Stimulated activated CD4-positive, alpha-beta T cell treated with anti-CD3 and anti-CD28 coated beads, Interleukin-12 subunit alpha, Interleukin-12 subunit beta, amount 100 ng/mL, for 48 hours (primary cell): ENCODE results near the gene NAP1L4.
"Not testable (repeated sequence)": the region's sequence is repeated elsewhere in the genome, so short reads cannot be mapped to it uniquely, and the experiment has no call there.

Experiments
- DNase-seq, 3 donors: peaks; one replicate each; pipeline ENCODE4 v3.0.0-alpha.2; 2020; ENCODE audit warnings: low read depth in 2 of 3, low spot score in 1 of 3

Gene NAP1L4

DNA sequence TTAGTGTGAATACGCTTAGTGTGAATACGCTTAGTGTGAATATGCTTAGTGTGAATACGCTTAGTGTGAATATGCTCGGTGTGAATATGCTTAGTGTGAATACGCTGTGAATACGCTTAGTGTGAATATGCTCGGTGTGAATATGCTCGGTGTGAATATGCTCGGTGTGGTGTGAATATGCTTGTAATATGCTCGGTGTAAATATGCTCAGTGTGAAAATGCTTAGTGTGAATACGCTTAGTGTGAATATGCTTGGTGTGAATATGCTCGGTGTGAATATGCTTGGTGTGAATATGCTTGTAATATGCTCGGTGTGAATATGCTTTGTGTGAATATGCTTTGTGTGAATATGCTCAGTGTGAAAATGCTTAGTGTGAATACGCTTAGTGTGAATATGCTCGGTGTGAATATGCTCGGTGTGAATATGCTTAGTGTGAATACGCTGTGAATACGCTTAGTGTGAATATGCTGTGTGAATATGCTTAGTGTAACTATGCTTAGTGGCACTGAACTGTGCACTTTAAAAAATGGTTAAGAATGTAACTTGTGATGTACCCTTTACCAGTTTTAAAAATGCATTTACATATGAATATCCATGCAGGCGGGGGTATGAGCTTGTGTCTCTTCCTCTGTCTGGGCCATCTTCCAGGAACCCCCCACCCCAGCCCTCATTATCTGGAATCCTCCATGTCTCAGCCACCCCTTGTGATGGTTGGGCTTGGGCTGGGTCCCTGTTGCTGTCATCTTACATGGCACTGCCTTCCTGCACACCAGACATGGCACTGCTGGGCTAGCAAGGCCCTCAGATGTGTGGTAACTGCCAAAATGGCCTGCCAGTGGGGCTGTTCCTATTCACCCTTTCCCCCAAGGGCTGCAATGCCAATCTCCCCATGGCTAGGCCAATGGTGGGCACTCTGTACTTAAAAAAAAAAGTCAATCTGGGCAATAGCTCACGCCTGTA, 53.4 kb downstream of the NAP1L4 start:
- not testable (repeated sequence) for DNase-seq

DNA sequence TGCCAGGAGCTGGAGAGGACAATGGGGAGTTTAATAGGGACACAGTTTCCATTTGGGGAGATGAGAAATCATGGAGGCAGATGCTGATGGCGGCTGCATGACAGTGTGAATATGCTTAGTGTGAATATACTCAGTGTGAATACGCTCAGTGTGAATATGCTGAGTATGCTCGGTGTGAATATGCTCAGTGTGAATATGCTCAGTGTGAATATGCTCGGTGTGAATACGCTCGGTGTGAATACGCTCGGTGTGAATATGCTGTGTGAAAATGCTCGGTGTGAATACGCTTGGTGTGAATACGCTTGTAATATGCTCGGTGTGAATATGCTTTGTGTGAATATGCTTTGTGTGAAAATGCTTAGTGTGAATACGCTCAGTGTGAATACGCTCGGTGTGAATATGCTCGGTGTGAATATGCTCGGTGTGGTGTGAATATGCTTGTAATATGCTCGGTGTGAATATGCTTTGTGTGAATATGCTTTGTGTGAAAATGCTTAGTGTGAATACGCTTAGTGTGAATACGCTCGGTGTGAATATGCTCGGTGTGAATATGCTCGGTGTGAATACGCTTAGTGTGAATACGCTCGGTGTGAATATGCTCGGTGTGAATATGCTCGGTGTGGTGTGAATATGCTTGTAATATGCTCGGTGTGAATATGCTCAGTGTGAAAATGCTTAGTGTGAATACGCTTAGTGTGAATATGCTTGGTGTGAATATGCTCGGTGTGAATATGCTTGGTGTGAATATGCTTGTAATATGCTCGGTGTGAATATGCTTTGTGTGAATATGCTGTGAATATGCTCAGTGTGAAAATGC, 54.3 kb downstream of the NAP1L4 start:
- not testable (repeated sequence) for DNase-seq

DNA sequence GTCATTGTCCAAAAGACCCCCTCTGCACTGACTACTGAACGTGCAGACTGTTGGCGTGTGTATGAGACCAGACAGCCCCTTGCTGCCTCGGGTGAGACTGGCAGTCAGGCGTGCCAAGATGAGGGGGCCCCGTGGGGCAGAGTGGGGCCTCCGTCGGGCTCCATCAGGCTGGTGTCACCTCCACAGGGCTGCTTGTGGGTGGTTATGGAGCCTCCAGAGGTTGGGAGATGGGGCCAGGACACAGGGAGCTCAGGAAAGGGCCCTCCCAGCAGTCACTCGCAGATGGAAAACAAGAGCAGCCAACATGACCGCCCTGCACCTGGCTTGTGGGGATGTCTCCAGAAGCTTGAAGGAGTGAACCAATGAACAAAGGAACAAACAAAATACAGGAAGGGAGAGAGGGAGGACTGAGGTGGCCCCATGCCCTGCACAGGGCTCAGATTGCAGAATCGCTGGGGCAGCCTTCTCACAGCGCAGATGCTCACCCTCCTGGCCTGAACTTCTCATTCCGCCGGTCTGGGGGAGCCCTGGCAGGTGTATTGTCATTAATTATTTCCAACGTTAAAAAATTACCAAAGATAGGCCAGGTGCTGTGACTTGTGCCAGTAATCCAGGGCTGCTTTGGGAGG, 57.4 kb downstream of the NAP1L4 start:
- no peak for DNase-seq

DNA sequence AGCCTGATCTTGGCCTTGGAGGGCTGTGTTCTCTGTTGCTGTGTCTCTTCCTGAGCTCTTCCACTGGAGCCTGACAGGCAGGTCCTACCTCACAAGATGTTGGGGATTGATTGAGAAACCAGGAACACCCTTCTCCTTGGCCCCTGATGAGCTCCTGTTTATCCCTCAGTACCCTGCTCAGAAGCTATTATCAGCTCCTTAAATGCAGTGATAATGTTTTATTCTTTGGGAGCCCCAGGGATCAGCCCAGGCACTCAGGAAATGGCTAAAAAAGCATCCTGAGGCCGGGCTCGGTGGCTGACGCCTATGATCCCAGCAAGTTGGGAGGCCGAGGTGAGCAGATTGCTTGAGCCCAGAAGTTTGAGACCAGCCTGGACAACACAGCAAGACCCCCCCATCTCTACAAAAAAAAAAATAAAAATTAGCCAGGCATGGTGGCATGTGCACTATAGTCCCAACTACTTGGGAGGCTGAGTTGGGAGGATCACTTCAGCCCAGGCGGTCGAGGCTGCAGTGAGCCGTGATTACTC, 58.0 kb downstream of the NAP1L4 start:
- no peak for DNase-seq

DNA sequence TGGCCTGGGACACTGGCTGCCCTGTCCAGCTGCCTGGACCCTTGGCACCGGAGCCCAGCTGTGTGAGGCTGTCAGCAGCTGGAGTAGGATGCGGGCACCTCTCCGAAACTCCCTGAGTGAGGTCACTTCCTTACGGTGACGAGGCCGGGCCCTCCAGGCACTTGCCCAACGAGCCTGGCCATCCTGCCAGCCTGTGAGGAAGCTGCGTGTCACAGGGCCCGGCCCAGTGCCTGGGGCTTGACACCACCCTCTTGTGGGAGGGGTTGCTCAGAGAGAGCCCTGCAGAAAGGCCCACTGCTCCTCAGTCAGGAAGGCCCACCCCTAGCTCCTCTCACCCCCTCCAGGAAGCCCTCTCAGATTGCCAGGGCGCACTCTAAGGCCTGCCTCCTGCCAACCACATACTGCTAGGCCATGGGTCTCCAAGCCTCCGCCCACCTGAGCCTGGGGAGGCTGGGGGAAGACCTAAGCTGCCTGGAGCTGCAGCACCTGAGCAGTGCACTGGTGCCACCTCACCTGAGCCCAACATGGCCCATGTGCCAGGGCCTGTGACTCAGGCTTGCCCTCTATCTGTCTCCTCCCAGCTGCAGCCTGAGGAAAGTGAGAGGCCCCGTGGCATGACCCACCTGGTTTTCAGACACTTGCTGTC, 58.6 kb downstream of the NAP1L4 start:
- peak in 2 of 3 donors; percentile 37 to 51 for DNase-seq

DNA sequence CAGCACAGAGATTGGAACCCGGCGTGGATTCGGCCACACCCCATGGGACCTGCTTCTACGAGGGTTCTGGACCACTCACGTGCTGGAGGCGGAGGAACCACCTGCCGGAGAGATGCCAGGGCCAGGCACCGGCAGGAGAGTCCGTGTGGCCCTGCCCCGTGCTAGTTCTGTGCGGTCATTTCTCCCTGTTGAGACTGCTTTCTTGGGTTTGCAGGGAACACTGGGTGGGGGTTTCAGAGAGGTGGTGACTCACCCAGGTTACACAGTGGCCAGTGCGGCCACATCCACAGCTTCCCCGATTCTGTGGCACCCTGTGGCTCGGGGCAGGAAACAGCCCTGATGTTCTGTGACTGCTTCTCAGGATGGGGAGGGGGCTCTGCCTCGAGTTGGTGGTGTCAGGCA, 59.3 kb downstream of the NAP1L4 start:
- no peak for DNase-seq

DNA sequence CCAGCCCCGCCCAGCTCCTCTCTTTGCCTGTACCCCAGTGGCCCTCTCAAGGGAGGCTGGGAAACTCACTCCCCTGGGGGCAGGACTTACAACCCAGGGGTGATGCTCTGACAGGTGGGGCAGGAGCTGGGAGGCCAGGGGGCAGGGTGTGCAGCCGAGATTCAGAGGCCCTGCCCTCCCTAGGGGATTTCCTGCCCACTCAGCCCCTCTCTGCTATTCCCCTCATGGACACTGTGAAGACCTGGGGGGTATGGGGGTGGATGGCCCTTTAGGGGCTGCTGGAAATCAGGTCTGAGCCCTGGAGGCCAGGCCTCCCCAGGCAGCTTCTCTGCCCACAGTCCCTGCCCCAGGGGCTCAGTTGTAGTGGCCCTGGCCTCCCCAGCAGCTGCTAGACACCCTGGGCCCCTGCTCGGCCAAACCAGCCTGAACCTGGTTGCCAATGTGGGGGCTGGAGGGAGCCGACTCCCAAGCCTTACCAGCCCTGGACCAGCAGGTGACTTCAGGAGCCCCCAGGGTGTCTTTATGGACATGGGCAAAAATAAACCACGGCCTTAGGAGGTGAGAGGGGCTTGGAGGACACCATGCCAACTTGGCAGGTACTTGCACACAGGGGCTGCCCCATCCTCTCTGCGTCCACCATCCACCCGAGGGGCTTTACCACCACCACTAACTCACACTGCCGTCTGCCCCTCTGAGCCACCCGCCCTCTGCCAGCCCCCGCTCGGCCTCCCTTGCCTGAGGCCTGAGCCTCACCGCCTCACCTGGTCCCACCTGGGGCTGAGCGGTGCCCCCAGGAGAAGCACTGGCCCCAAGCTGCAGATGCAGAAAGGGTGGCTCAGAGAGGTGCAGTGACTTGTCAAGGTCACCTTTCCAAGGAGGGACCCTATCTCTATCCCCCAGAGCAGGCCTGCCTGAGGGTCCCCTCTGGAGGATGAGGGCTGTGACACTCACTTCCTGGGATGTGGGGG, 60.1 kb downstream of the NAP1L4 start:
- no peak for DNase-seq

DNA sequence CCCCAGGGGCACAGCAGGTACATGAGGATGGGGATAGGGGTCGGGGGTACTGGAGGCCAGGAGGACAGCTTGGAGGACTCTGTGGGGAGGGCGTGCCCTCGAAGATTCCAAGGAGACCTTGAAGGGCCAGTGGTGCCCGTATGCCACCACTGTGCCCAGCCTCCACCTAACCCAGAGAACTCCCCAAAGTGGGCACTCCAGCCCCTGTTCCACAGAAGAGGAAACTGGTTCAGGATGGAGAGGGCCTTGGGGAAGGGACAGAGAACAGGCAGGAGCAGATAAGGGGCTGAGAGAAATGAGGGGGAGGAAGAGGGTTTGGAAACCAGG, 60.7 kb downstream of the NAP1L4 start:
- no peak for DNase-seq

DNA sequence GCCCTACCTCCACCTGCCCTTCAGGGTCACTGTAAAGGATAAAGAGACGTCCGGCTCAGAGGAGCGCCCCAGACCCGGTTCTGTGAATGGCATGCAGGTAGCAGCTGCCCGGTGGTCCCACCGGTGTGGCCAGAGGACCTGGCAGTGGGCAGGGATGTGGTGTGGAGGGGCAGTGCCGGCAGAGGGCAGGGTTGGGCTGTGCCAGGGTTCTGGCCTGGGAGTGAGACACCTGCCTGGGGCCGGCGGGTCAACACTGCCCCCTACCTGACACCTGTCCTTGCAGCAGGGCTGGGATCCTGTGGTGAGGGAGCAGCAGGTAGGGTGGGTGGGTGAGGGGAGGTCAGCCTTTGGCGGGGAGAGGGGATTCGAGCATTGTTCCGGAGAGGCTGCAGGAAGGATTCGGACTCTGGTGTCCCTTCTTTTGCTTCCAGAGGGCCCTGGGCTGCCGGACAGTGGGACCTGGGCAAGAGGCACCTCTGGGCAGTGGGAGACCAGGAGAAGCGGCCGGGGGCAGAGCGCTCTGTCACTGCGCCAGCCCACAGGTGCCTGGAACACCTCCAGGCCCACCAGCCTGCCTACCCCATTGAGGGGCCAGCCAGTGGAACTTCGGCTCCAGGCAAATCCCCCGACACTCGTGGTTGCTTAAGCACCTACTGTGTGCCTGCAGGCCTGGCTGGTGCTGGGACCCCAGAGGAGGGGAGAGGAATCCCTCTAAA, 61.3 kb downstream of the NAP1L4 start:
- peak in 1 of 3 donors; percentile 42 for DNase-seq

DNA sequence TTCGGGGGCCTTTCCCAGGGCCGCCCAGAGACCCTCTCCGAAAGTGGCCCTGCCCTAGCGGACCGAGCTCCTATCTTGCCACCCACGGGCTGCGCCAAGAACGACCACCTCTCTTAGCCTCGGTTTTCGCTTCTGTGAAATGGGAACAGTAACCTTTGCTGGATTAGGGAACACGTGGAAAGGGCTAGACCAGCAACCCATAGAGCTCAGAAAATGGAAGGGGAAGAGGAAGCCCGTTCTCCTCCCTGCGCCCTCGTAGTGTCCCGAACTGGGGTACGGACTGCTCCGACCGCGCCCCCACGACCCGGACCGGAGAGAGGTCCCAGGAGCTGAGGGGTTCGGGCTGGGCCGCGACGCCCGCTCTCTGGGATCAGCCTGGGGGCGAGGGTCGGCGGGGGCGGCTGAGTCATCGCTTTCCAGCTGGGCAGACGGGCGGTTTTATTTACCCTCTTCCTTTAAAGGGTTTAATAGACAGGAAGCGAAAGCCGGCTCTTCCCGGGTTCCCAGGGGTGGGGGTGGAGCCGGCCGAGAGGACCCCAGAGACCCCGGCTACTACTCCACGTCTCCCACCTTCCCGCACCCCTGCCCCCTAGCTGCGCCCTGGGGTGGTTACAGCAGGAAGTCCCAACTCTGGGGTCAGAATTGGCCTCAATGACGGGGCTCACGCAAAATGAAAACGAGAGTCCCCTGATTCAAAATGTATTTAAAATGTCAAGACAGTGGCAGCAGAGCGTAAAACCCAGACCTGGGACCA, 62.0 kb downstream of the NAP1L4 start:
- DNase-seq, result no peak

DNA sequence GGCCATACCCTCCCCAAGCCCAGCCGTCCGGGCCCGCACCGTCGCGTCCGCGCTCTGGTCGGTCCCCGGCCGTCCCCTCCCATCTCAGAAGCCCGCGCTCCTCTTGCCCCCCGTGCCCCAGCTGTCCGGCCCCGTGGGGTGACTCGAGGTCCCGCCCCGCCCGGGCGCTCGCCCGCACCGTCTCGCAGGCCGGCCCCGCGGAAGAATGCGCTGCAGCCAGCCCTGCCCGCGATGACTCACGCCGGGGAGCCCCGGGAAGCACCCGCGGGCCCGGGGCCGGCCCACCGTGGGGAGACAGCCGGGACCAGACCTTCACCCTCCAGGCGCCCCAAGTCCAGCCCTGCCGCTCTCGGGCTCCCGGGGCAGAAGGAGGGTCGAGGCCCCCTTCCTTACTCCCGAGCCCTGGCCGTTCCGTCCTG, 62.6 kb downstream of the NAP1L4 start:
- DNase-seq, result peak in 1 of 3 donors; percentile 43

DNA sequence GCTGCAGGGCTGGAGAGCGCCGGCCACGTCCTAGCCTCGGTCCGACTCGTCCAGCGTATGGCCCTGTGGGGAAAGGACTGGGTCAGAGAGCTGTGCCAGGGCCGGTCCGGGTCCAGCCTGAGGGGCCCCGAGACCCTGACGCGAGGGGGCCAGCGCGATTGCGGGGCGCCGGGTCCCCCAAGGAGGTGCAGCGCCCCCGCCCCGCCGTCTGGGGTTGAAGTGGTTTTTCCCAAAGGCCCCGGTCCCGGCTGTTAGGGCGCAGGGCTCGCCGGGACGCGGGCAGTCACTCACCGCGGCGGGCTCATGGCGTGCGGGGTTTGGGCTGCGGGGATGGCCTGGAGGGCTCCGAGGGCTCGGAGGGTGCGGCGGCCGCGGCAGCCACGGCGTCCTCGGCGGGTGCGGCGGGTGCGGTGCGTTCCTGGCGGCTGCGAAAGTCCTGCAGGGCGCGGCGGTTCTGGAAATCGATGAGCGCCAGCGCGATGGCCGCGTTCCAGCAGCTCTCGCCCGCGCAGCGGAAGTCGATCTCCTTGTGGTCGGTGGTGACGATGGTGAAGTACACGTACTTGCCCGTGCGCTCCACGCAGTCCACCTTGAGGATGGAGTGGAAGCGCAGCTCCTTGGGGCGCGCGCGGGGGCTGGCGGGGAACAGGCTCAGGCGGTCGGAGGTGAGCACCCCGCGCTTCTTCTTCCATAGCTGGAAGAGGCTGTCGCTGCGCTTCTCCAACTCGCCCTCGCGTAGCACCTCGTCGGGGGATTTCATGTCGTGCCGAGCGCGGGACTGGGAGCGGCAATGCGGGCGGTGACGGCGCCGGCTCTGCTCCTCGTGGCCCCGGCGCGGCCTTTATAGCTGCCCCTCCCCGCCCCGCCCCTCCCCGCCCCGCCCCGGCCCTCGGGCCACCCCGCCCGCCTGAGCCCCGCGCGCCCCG, 63.3 kb downstream of the NAP1L4 start, which contains the start of gene PHLDA2:
PHLDA2 (minus strand) TSS at position 816 of the 926 bp plus-strand sequence; CDS start at position 760, 56 bp downstream.
- peak in 1 of 3 donors; percentile 59 for DNase-seq

DNA sequence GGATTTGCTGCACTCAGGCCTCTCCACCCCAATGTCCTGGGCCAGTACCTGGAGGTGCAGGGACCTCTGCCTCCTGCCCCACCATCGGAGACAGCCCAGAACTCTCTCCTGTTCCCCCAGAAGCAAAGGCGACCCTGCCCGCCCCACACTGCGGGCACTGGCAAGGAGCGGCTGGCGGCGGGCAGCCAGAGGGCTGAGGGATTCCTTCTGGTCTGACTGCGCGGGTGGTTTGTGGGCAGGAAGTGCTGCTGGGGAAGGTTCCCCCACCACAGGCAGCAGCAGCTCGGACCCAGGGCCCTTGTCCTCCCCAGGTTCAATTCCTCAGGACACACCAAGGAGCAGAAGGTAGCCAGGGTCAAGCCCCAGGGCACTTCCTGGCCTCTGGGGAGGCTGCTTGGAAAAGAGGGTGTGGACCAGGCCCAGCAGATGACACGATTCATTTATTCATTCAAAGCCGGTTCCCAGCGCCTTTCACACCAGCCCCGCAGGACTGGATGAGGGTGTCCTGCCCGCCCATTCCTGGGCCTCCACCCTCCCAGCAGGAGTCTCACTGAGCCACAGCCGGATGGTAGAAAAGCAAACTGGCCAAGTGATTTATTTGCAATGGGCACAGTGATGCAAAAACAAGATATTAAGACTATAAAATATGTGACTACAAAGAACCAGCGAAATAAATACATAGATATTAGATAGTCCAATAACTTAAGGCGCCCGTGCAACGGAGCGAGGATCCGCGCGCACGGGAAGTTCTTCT, 64.1 kb downstream of the NAP1L4 start:
- no peak for DNase-seq

DNA sequence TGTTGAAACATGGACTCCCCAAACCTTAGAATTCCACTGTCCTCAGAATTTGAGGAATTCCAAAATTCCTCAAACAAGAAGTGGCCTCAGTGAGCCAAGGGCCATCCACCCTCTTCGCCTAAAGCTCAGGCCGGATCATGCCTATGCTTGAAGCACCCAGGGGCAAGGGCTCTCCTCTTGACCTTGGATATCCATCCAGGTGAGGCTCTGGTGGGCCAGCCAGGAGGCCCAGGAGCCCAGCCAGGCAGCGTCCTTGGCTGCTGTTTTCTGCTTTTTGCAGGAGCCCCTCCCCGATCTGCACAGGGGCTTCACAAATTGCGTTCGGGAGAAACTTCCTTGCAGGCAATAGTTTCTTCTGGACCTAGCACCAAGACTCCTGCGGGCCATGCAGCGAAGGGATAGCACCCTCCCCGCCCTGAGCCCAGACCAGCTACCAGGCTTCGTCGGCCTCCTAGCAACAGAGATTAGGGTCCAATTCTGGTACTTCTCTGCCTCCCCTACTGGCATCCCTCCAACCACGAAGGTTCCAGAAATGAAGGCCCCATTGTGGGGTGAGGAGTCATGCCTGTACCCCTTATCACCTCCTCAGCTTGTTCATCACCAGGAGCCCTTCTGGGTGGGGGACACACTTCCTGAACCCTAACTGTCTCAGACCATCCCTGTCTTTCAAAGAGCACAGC, 64.9 kb downstream of the NAP1L4 start:
- DNase-seq, result no peak

DNA sequence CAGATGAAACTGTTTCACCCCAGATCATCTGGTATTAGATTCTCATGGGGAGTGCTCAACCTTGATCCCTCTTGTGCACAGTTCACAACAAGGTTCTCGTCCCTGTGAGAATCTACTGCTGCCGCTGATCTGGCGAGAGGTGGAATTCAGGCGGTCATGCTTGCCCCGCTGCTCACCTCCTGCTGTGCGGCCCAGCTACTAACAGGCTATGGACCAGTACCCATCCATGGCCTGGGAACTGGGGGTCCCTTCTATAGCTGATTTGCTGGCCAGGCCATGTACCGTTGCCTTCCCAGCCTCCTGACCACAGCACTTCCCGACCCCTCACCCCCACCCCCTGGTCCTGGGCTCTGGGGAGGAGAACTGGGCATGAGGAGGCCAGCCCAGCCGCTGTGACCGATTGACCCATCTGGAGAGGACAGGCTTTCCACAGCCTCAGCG, 65.5 kb downstream of the NAP1L4 start:
- no peak for DNase-seq
